ENCODE data around the gene CPVL.

DNA sequence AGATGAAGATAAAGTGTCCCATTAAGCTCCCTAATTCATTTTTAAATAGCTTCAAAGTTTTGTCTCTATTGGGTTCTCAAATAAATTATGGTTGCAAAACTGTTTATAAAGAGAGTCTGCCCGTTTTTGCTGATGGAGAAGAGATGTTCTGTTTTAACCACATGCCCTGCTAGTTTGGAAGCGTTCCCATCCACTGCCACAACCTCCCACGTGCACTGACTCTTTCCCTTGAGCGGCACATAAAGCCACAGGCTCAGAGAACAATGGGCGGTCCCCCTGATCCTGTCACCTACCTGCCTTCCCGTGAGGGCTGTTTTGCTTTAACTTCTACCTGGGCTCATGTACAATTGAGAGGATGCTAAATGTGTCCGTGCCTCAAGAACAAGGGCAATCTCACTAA is 65.5 kb downstream of the CPVL start:
- no peak for TF ChIP-seq CTCF (IDR thresholded peaks at IDR 0.05)
- TF ChIP-seq ZFX (IDR thresholded peaks at IDR 0.05; ENCODE audit: borderline replicate concordance) = no peak
